ENCODE results near the gene NMNAT1. TPM values are rescaled to one million over a fixed set of nuclear protein-coding genes. Genes with fewer than 3 reads are reported as not detected.

The NMNAT1 gene
- total and polyA plus RNA-seq, 2 of the 8 experiments (the other 6 are each of a cell fraction or from before 2014, with no cell fraction given) = 2.0 to 2.5 TPM

DNA sequence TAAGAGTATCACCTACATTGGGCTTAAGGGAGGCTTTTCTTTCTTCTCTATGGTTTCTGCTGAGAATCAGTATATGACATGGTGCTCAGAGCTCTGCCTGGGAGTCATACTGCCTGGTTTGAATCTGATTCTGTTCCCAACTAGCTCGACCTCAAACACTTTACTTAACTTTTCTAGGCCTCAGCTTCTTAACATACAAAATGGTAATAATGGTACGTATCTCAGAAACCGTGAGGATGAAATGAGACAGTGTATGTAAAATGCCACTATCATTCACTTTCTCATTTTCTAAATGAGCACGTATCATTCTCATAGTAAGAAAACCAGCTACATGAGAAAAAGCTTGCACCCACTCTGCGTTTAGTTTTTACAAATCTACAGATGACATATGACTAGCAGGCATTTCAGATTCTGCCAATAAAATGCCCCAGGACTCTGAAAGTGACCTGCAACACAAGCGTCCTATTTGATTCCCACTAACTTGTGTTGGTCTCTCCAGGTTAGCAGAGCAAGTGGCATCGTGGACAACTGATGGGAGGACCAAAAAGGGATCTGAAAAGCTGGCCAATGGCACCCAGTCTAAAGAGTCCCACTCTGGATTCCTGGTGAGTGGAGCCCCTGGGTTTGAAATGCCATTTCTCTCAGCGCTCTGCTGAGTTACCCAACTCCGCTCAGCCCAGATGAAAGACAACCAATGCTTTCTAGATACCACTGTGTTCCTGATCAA lies 39.3 kb upstream of the NMNAT1 start:
- Histone ChIP-seq H2AFZ (ENCODE audit: low read length) (no peak overlapping the region), H3K9me3 (ENCODE audit: insufficient read depth in 2 of 2, low read depth in 1 of 2, low read length in 1 of 2) (no peaks in the 10 kb centered on the region), H3K27ac (ENCODE audit: low read depth, low read length) (no peak overlapping the region), H4K91ac (replicated peaks; ENCODE audit: insufficient read length, low read length) (no peak overlapping the region), H3K9ac (replicated peaks in 1 of 4; ENCODE audit: extremely low read depth in 1 of 4, low read depth in 3 of 4, low read length in 3 of 4) (no peak overlapping the region), H3K14ac (ENCODE audit: insufficient read length) (no peak overlapping the region), H4K8ac (ENCODE audit: extremely low read depth, insufficient read depth, low read length) (no peak overlapping the region), H3K4me1 (replicated peaks in 1 of 4; ENCODE audit: control insufficient read depth in 3 of 4, insufficient read depth in 4 of 4, low read length in 3 of 4) (peaks cover 1 to 3% (median 2%) of the 10 kb centered on the region in 4 experiments; a peak in 5 of 7 replicates), H3K4me2 (ENCODE audit: insufficient read depth in 1 of 2, low read depth in 2 of 2, low read length in 2 of 2) (no peak overlapping the region), H3K4me3 (ENCODE audit: extremely low read depth in 1 of 4, insufficient read depth in 2 of 4, low read depth in 3 of 4, low read length in 4 of 4) (no peak overlapping the region), H3K4ac (replicated peaks; ENCODE audit: insufficient read length, low read depth, low read length) (no peak overlapping the region), H3K56ac (replicated peaks; ENCODE audit: insufficient read length, low read depth, low read length) (no peak overlapping the region), H2AK5ac (ENCODE audit: low read depth, low read length) (no peak overlapping the region), H2BK15ac (ENCODE audit: low read length) (no peak overlapping the region), H3K23ac (ENCODE audit: insufficient read length) (no peak overlapping the region), H2BK20ac (ENCODE audit: low read length) (no peak overlapping the region), H3K79me1 (ENCODE audit: low read depth, low read length) (peaks cover 12% of the 10 kb centered on the region), H2BK12ac (ENCODE audit: low read depth, low read length) (no peak overlapping the region), H4K5ac (ENCODE audit: insufficient read length, low read depth, low read length) (no peak overlapping the region), H3K23me2 (ENCODE audit: low read depth, low read length) (no peaks in the 10 kb centered on the region), H2BK120ac (replicated peaks; ENCODE audit: low read depth, low read length) (no peak overlapping the region), H3K27me3 (replicated peaks in 1 of 4; ENCODE audit: control insufficient read depth in 3 of 4, extremely low read depth in 1 of 4, insufficient read depth in 3 of 4, low read length in 3 of 4) (no peaks in the 10 kb centered on the region), H3K79me2 (ENCODE audit: control insufficient read depth in 1 of 2, insufficient read depth in 2 of 2, low read length in 2 of 2) (peaks cover 4 to 29% of the 10 kb centered on the region in 2 experiments; a peak in 2 of 4 replicates), H4K20me1 (replicated peaks in 1 of 2; ENCODE audit: control insufficient read depth in 1 of 2, insufficient read depth in 2 of 2, low read length in 2 of 2) (peaks cover 0 to 7% of the 10 kb centered on the region in 2 experiments), H2BK5ac (ENCODE audit: low read depth, low read length) (no peak overlapping the region), H3K36me3 (ENCODE audit: control insufficient read depth in 2 of 4, insufficient read depth in 4 of 4, low read length in 3 of 4) (no peaks in the 10 kb centered on the region), H3K18ac (ENCODE audit: extremely low read depth, low read length) (no peak overlapping the region)
- 88% methylated on average over 9 of the region's 9 CpGs; no CpG with 5 or more reads in 1 of the 2 experiments for WGBS, 2 experiments (ENCODE audit: extremely low coverage in 1 of 2, insufficient coverage in 1 of 2, insufficient read length in 1 of 2, insufficient replicate concordance in 2 of 2, low coverage in 1 of 2, low lambda C conversion rate in 2 of 2, missing lambda C conversion rate in 1 of 2)
- ChIA-PET POLR2A (ENCODE audit: partially characterized antibody) (interaction anchor here (0.9 to 1.4 kb wide), 3 partner anchors 15 to 40 kb away, joined by 3 to 5 read pairs (median 4); partner anchors contain the start of genes LZIC and NMNAT1), CTCF (ENCODE audit: partially characterized antibody) (interaction anchor here (0.6 to 2.3 kb wide), 7 partner anchors 10 to 615 kb away, joined by 3 to 8 read pairs (median 3); no protein-coding TSS in a partner anchor)
- DNase-seq (ENCODE audit: low read depth in 1 of 2, low spot score in 2 of 2) = no peak
- no peak for FAIRE-seq
- no peak for TF ChIP-seq YY1 (IDR thresholded peaks at IDR 0.05; ENCODE audit: low read depth, low read length)
- TF ChIP-seq TBP (IDR thresholded peaks at IDR 0.05; ENCODE audit: low read depth, low read length) = no peak
- no peak for TF ChIP-seq MAX (IDR thresholded peaks at IDR 0.05)
- no peak for TF ChIP-seq CBX5 (IDR thresholded peaks at IDR 0.05; ENCODE audit: low read depth, low read length)
- no peak for TF ChIP-seq ASH2L (IDR thresholded peaks at IDR 0.05; ENCODE audit: low read length)
- no peak for TF ChIP-seq GTF2F1 (IDR thresholded peaks at IDR 0.05; ENCODE audit: borderline replicate concordance, low read depth, low read length)
- TF ChIP-seq JUN (IDR thresholded peaks at IDR 0.05; ENCODE audit: low read depth, low read length) = no peak
- TF ChIP-seq, protein P1, sequence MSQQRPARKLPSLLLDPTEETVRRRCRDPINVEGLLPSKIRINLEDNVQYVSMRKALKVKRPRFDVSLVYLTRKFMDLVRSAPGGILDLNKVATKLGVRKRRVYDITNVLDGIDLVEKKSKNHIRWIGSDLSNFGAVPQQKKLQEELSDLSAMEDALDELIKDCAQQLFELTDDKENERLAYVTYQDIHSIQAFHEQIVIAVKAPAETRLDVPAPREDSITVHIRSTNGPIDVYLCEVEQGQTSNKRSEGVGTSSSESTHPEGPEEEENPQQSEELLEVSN (IDR thresholded peaks at IDR 0.05) = no peak
- TF ChIP-seq RAD21 (IDR thresholded peaks at IDR 0.05 in 1 of 2, conservative IDR thresholded peaks at IDR 0.05 in 1 of 2; ENCODE audit: low read depth in 2 of 2, low read length in 2 of 2) = no peak
- TF ChIP-seq BACH1 (IDR thresholded peaks at IDR 0.05; ENCODE audit: low read length) = no peak
- TF ChIP-seq SIN3A (conservative IDR thresholded peaks at IDR 0.05 in 1 of 2, IDR thresholded peaks at IDR 0.05 in 1 of 2; ENCODE audit: low read depth in 1 of 2, low read length in 2 of 2) = no peak
- no peak for TF ChIP-seq BRCA1 (IDR thresholded peaks at IDR 0.05; ENCODE audit: low read depth, low read length)

Measured in H1 (cell line).